H1 (cell line): ENCODE results near the gene RELB. TPM values are rescaled to one million over a fixed set of nuclear protein-coding genes. Genes with fewer than 3 reads are reported as not detected.

ENCODE experiments used
- CTCF ChIA-PET: fragments of 300-600 bp; sonication (Branson Sonifier 250); formaldehyde crosslinking; loops from one replicate; lab custom pipeline; 2021; ENCODE audit not compliant: partially characterized antibody; lab: Charles Lee
- POLR2A ChIA-PET: fragments of 300-600 bp; sonication (Branson Sonifier 250); formaldehyde crosslinking; loops from one replicate; lab custom pipeline; 2021; ENCODE audit warnings: inconsistent platforms; ENCODE audit not compliant: partially characterized antibody; lab: Charles Lee
- DNase-seq, 2 experiments: peaks; one replicate each; pipeline versions ENCODE4 v3.0.0 to v3.0.0-alpha.2; 2010 to 2022; ENCODE audit warnings: low spot score in 2 of 2, low read depth in 1 of 2, mixed read lengths in 1 of 2
- FAIRE-seq: peaks from 2 replicates; lab custom pipeline; 2011; peaks lifted over from hg19 to GRCh38; lab: Jason Lieb, UNC
- H2AFZ ChIP-seq: 2 replicates; pipeline ENCODE4 v1.8.1; 2012; ENCODE audit warnings: low read length, inconsistent platforms
- H2AK5ac ChIP-seq: 2 replicates; pipeline ENCODE4 v1.6.1; 2013; ENCODE audit warnings: low read depth, low read length
- H2BK120ac ChIP-seq: replicated peaks from 2 replicates; pipeline ENCODE3; 2013; ENCODE audit warnings: low read depth, low read length, inconsistent platforms
- H2BK12ac ChIP-seq: 2 replicates; pipeline ENCODE4 v1.6.1; 2013; ENCODE audit warnings: low read depth, low read length
- H2BK15ac ChIP-seq: 2 replicates; pipeline ENCODE4 v1.6.1; 2013; ENCODE audit warnings: low read length
- H2BK20ac ChIP-seq: 2 replicates; pipeline ENCODE4 v1.6.1; 2013; ENCODE audit warnings: low read length
- H2BK5ac ChIP-seq: 2 replicates; pipeline ENCODE4 v1.6.1; 2013; ENCODE audit warnings: low read depth, low read length
- H3K14ac ChIP-seq: 2 replicates; pipeline ENCODE4 v1.6.1; 2013; ENCODE audit warnings: inconsistent platforms; ENCODE audit not compliant: insufficient read length
- H3K18ac ChIP-seq: 2 replicates; pipeline ENCODE4 v1.6.1; 2013; ENCODE audit warnings: low read length; ENCODE audit errors: extremely low read depth
- H3K23ac ChIP-seq: 2 replicates; pipeline ENCODE4 v1.6.1; 2013; ENCODE audit warnings: inconsistent platforms; ENCODE audit not compliant: insufficient read length
- H3K23me2 ChIP-seq: 2 replicates; pipeline ENCODE4 v1.6.1; 2013; ENCODE audit warnings: low read depth, low read length
- H3K27ac ChIP-seq: 2 replicates; pipeline ENCODE4 v1.6.1; 2011; ENCODE audit warnings: low read depth, low read length, inconsistent platforms
- H3K27me3 ChIP-seq, 4 experiments: replicated peaks in 1 of 4; 1 replicate in 1 of 4; 2 replicates in 3 of 4; pipeline versions ENCODE4 v1.6.1 to v1.8.1; 2011 to 2013; ENCODE audit warnings: low read length in 3 of 4, mild to moderate bottlenecking in 3 of 4, inconsistent platforms in 2 of 4, mixed read lengths in 2 of 4, moderate library complexity in 1 of 4; ENCODE audit not compliant: control insufficient read depth in 3 of 4, insufficient read depth in 3 of 4; ENCODE audit errors: extremely low read depth in 1 of 4
- H3K36me3 ChIP-seq, 4 experiments: 2 replicates each; pipeline versions ENCODE4 v1.6.1 to v1.8.1; 2011 to 2013; ENCODE audit warnings: mild to moderate bottlenecking in 4 of 4, low read length in 3 of 4, moderate library complexity in 2 of 4, control low read depth in 1 of 4, inconsistent platforms in 1 of 4; ENCODE audit not compliant: insufficient read depth in 4 of 4, control insufficient read depth in 2 of 4
- H3K4ac ChIP-seq: replicated peaks from 2 replicates; pipeline ENCODE3; 2013; ENCODE audit warnings: low read length, low read depth, mixed read lengths, inconsistent platforms; ENCODE audit not compliant: insufficient read length
- H3K4me1 ChIP-seq, 4 experiments: replicated peaks in 1 of 4; 1 replicate in 1 of 4; 2 replicates in 3 of 4; pipeline versions ENCODE4 v1.6.1 to v1.8.1; 2011 to 2013; ENCODE audit warnings: low read length in 3 of 4, inconsistent platforms in 2 of 4, mixed read lengths in 1 of 4; ENCODE audit not compliant: insufficient read depth in 4 of 4, control insufficient read depth in 3 of 4
- H3K4me2 ChIP-seq, 2 experiments: 2 replicates each; pipeline versions ENCODE4 v1.6.1 to v1.8.1; 2011 to 2013; ENCODE audit warnings: low read depth in 2 of 2, low read length in 2 of 2, control low read depth in 1 of 2, inconsistent platforms in 1 of 2, mild to moderate bottlenecking in 1 of 2; ENCODE audit not compliant: insufficient read depth in 1 of 2
- H3K4me3 ChIP-seq, 4 experiments: fragments of 200-600, 300-600 bp in 1 of 4; sonication (generic), shearing (Covaris generic), sonication (Bioruptor Twin) in 1 of 4; 2 replicates each; pipeline versions ENCODE4 v1.5.1 to v1.8.1; 2011 to 2016; ENCODE audit warnings: low read length in 4 of 4, low read depth in 3 of 4, control low read depth in 2 of 4, inconsistent platforms in 2 of 4, mild to moderate bottlenecking in 2 of 4, mixed read lengths in 1 of 4, moderate library complexity in 1 of 4; ENCODE audit not compliant: insufficient read depth in 2 of 4; ENCODE audit errors: extremely low read depth in 1 of 4
- H3K56ac ChIP-seq: replicated peaks from 2 replicates; pipeline ENCODE3; 2013; ENCODE audit warnings: low read depth, mild to moderate bottlenecking, mixed read lengths, low read length, inconsistent platforms; ENCODE audit not compliant: insufficient read length
- H3K79me1 ChIP-seq: 2 replicates; pipeline ENCODE4 v1.6.1; 2013; ENCODE audit warnings: low read depth, low read length, control low read depth
- H3K79me2 ChIP-seq, 2 experiments: 2 replicates each; pipeline versions ENCODE4 v1.6.1 to v1.8.1; 2012 to 2013; ENCODE audit warnings: low read length in 2 of 2, mild to moderate bottlenecking in 2 of 2, inconsistent platforms in 1 of 2; ENCODE audit not compliant: insufficient read depth in 2 of 2, control insufficient read depth in 1 of 2
- H3K9ac ChIP-seq, 4 experiments: replicated peaks in 1 of 4; 1 replicate in 1 of 4; 2 replicates in 3 of 4; pipeline versions ENCODE4 v1.6.1 to v1.8.1; 2011 to 2013; ENCODE audit warnings: low read depth in 3 of 4, low read length in 3 of 4, control low read depth in 2 of 4, mild to moderate bottlenecking in 2 of 4, moderate library complexity in 2 of 4, inconsistent platforms in 1 of 4; ENCODE audit errors: extremely low read depth in 1 of 4
- H3K9me3 ChIP-seq, 2 experiments: 2 replicates each; pipeline versions ENCODE4 v1.6.1 to v1.8.1; 2012 to 2013; ENCODE audit warnings: mild to moderate bottlenecking in 2 of 2, moderate library complexity in 2 of 2, control low read depth in 1 of 2, inconsistent platforms in 1 of 2, low read depth in 1 of 2, low read length in 1 of 2, mixed read lengths in 1 of 2; ENCODE audit not compliant: insufficient read depth in 2 of 2
- H4K20me1 ChIP-seq, 2 experiments: replicated peaks in 1 of 2; 2 replicates each; pipeline versions ENCODE3 to v1.8.1; 2011 to 2013; ENCODE audit warnings: inconsistent platforms in 2 of 2, low read length in 2 of 2, mild to moderate bottlenecking in 1 of 2; ENCODE audit not compliant: insufficient read depth in 2 of 2, control insufficient read depth in 1 of 2
- H4K5ac ChIP-seq: 2 replicates; pipeline ENCODE4 v1.6.1; 2013; ENCODE audit warnings: low read length, low read depth, mixed read lengths, inconsistent platforms; ENCODE audit not compliant: insufficient read length
- H4K8ac ChIP-seq: 2 replicates; pipeline ENCODE4 v1.8.0; 2013; ENCODE audit warnings: mild to moderate bottlenecking, moderate library complexity, low read length, inconsistent platforms; ENCODE audit not compliant: insufficient read depth; ENCODE audit errors: extremely low read depth
- H4K91ac ChIP-seq: replicated peaks from 2 replicates; pipeline ENCODE3; 2013; ENCODE audit warnings: low read length, mixed read lengths, inconsistent platforms; ENCODE audit not compliant: insufficient read length
- ASH2L ChIP-seq: fragments of 200-600, 300-600 bp; sonication (generic); IDR thresholded peaks from one replicate; pipeline ENCODE4 v1.7.1; 2017; ENCODE audit warnings: low read length
- KDM1A ChIP-seq: fragments of 200-600, 300-600 bp; sonication (generic); IDR thresholded peaks from 2 replicates; pipeline ENCODE4 v1.7.1; 2016; ENCODE audit warnings: mild to moderate bottlenecking, low read length, borderline replicate concordance
- TBP ChIP-seq: IDR thresholded peaks from 2 replicates; pipeline ENCODE4 v1.6.1; 2011; ENCODE audit warnings: low read depth, low read length, improper control_type of control experiment
- TCF12 ChIP-seq: IDR thresholded peaks from 2 replicates; pipeline ENCODE4 v1.6.1; 2011; ENCODE audit warnings: low read depth, mild to moderate bottlenecking, low read length
- TEAD4 ChIP-seq: IDR thresholded peaks from 2 replicates; pipeline ENCODE4 v1.6.1; 2012; ENCODE audit warnings: low read depth, low read length, inconsistent platforms, mixed read lengths
- WGBS, 2 experiments: shearing (Covaris generic) in 1 of 2; methylation state at CpG; one replicate each; pipeline versions ENCODE4 v1.1.6 to v1.1.7; 2013 to 2015; ENCODE audit warnings: low lambda C conversion rate in 2 of 2, mixed read lengths in 2 of 2, inconsistent platforms in 1 of 2, low coverage in 1 of 2, missing lambda C conversion rate in 1 of 2; ENCODE audit not compliant: insufficient replicate concordance in 2 of 2, insufficient coverage in 1 of 2, insufficient read length in 1 of 2; ENCODE audit errors: extremely low coverage in 1 of 2, missing lambda C conversion rate in 1 of 2; 5-methylcytosine and 5-hydroxymethylcytosine counted together
- polyA plus RNA-seq, 7 experiments: library from polyadenylated mRNA; depleted of rRNA in 3 of 7; stranded (reverse) in 5 of 7; unstranded in 2 of 7; fragments of >200 nt in 5 of 7; fragments of 200-250 nt in 2 of 7; gene quantifications; 1 replicate in 5 of 7; 2 replicates in 1 of 7; 4 replicates in 1 of 7; pipeline versions ENCODE4 v1.2.1 to v1.2.3, GENCODE V29; 2011 to 2013; ENCODE audit warnings: missing spikeins in 2 of 7, mixed read lengths in 2 of 7
- total RNA-seq: library from RNA; stranded (reverse); fragmentation: NEBNext Ultra II Directional; extraction: Animal tissue kit (Norgen Biotek cat#: 25700); gene quantifications from 2 replicates; pipeline ENCODE4 v1.2.1, GENCODE V29; 2021

RELB gene
- total and polyA plus RNA-seq, 2 of the 8 experiments (the other 6 are each of a cell fraction or from before 2014, with no cell fraction given): 10.0 to 13.1 TPM

GRCh38 chr19:45056831-45057230, 55.6 kb downstream of the RELB start:
- WGBS, 2 experiments: 95% methylated on average over 8 of the region's 8 CpGs; no CpG with 5 or more reads in 1 of the 2 experiments
- Histone ChIP-seq H3K36me3 (peaks cover 12 to 69% (median 45%) of the 10 kb centered on the region in 4 experiments; a peak in 7 of 8 replicates), H4K8ac (peak overlapping the region; percentile 39; the same call in 1 of the 2 replicates), H3K4ac (no peak overlapping the region), H3K4me2 (no peak overlapping the region), H2BK20ac (no peak overlapping the region), H2BK5ac (no peak overlapping the region), H3K79me2 (peaks cover 0 to 6% of the 10 kb centered on the region in 2 experiments; a peak in 2 of 4 replicates), H2BK120ac (no peak overlapping the region), H3K4me1 (peaks cover 0 to 4% (median 1%) of the 10 kb centered on the region in 4 experiments; a peak in 4 of 7 replicates), H3K79me1 (peaks cover 7% of the 10 kb centered on the region), H2BK15ac (no peak overlapping the region), H3K18ac (no peak overlapping the region), H4K20me1 (peaks cover 10 to 19% of the 10 kb centered on the region in 2 experiments), H4K5ac (no peak overlapping the region), H3K9ac (no peak overlapping the region), H3K27me3 (no peaks in the 10 kb centered on the region), H3K23ac (no peak overlapping the region), H2AK5ac (no peak overlapping the region), H3K14ac (no peak overlapping the region), H3K23me2 (peaks cover 2% of the 10 kb centered on the region; the same call in 1 of the 2 replicates), H4K91ac (no peak overlapping the region), H3K56ac (no peak overlapping the region), H2BK12ac (no peak overlapping the region), H3K9me3 (no peaks in the 10 kb centered on the region), H3K4me3 (no peak overlapping the region), H2AFZ (no peak overlapping the region), H3K27ac (no peak overlapping the region)
- TF ChIP-seq TEAD4: no peak
- no peak for TF ChIP-seq TBP
- TF ChIP-seq ASH2L: no peak
- no peak for TF ChIP-seq KDM1A
- no peak for TF ChIP-seq TCF12
- DNase-seq (no peak), FAIRE-seq (no peak)
- ChIA-PET CTCF (interaction anchor here (0.7 to 4.3 kb wide), 12 partner anchors 9 to 130 kb away, joined by 3 to 85 read pairs (median 4); partner anchors contain the start of genes CLASRP, PPP1R37 and RELB), POLR2A (interaction anchor here (1.0 to 1.5 kb wide), 3 partner anchors 9 to 208 kb away, joined by 3 to 6 read pairs (median 4); no protein-coding TSS in a partner anchor)
